HEK293 (cell line): Measurements from ENCODE around the gene HSFX3.

Source experiments
- CTCF ChIA-PET: fragments of 350-600 bp; formaldehyde crosslinking; extraction: SDS; loops from one replicate; lab custom pipeline; 2021; ENCODE audit warnings: antibody characterized with exemption; lab: Yijun Ruan, JAX
- POLR2A ChIA-PET: fragments of 300-600 bp; formaldehyde crosslinking; extraction: SDS; loops from one replicate; lab custom pipeline; 2020; ENCODE audit warnings: antibody characterized with exemption, inconsistent platforms; lab: Yijun Ruan, JAX
- H3K27ac ChIP-seq: fragments of 200-500 bp; sonication (Bioruptor generic); 2 replicates; pipeline ENCODE4 v1.5.1; 2014; ENCODE audit warnings: low read depth, low read length, control low read depth, inconsistent platforms; ENCODE audit errors: extremely low read depth
- H3K36me3 ChIP-seq, 2 experiments: fragments of 200-500 bp in 1 of 2; sonication (Bioruptor generic) in 1 of 2; 1 replicate in 1 of 2; 2 replicates in 1 of 2; pipeline ENCODE4 v1.5.1; 2014 to 2017; ENCODE audit warnings: inconsistent platforms in 2 of 2, low read length in 2 of 2; ENCODE audit not compliant: control insufficient read depth in 2 of 2, insufficient read depth in 1 of 2
- H3K4me1 ChIP-seq: fragments of 200-500 bp; sonication (Bioruptor generic); 2 replicates; pipeline ENCODE4 v1.5.1; 2014; ENCODE audit warnings: mild to moderate bottlenecking, low read length, inconsistent platforms; ENCODE audit not compliant: control insufficient read depth, insufficient read depth
- H3K4me3 ChIP-seq: 2 replicates; pipeline ENCODE4 v1.5.1; 2011; ENCODE audit warnings: low read depth, mild to moderate bottlenecking, control low read depth, low read length, moderate library complexity
- H3K9me3 ChIP-seq: fragments of 200-500 bp; sonication (Bioruptor generic); 2 replicates; pipeline ENCODE4 v1.5.1; 2014; ENCODE audit warnings: low read depth, low read length, inconsistent platforms; ENCODE audit not compliant: control insufficient read depth, insufficient read depth
- EGR2 ChIP-seq: fragments of 450-650 bp; formaldehyde crosslinking; IDR thresholded peaks from 2 replicates; pipeline ENCODE4 v1.5.1; 2016; ENCODE audit warnings: low read depth, missing biosample characterization, missing genetic modification characterization
- GLIS1 ChIP-seq: fragments of 450-650 bp; formaldehyde crosslinking; IDR thresholded peaks from 2 replicates; pipeline ENCODE4 v1.5.1; 2016; ENCODE audit warnings: missing biosample characterization, missing genetic modification characterization
- PRDM1 ChIP-seq: fragments of 450-650 bp; formaldehyde crosslinking; IDR thresholded peaks from 2 replicates; pipeline ENCODE4; 2016; ENCODE audit warnings: missing biosample characterization, missing genetic modification characterization
- SCRT2 ChIP-seq: fragments of 450-650 bp; formaldehyde crosslinking; IDR thresholded peaks from 2 replicates; pipeline ENCODE4 v1.5.1; 2016; ENCODE audit warnings: missing biosample characterization, missing genetic modification characterization
- YY2 ChIP-seq: fragments of 450-650 bp; formaldehyde crosslinking; IDR thresholded peaks from 2 replicates; pipeline ENCODE4 v1.5.1; 2016; ENCODE audit warnings: missing biosample characterization, missing genetic modification characterization
- ZNF341 ChIP-seq: fragments of 450-650 bp; formaldehyde crosslinking; IDR thresholded peaks from 2 replicates; pipeline ENCODE4; 2016; ENCODE audit warnings: low read depth, missing biosample characterization, missing genetic modification characterization
- ZNF366 ChIP-seq: fragments of 450-650 bp; formaldehyde crosslinking; conservative IDR thresholded peaks from 2 replicates; pipeline ENCODE4 v1.5.1; 2016; ENCODE audit warnings: missing biosample characterization, missing genetic modification characterization
- ZNF48 ChIP-seq: fragments of 450-650 bp; formaldehyde crosslinking; IDR thresholded peaks from 2 replicates; pipeline ENCODE4 v1.5.1; 2016; ENCODE audit warnings: missing biosample characterization, missing genetic modification characterization
- ZNF585B ChIP-seq: fragments of 450-650 bp; formaldehyde crosslinking; IDR thresholded peaks from 2 replicates; pipeline ENCODE4 v1.5.1; 2016; ENCODE audit warnings: missing biosample characterization, missing genetic modification characterization
- ZNF76 ChIP-seq: fragments of 450-650 bp; formaldehyde crosslinking; IDR thresholded peaks from 2 replicates; pipeline ENCODE4; 2016; ENCODE audit warnings: low read depth, missing biosample characterization, missing genetic modification characterization, borderline replicate concordance
- TF ChIP-seq, protein P1 (sequence below): fragments of 450-650 bp; formaldehyde crosslinking; IDR thresholded peaks from 2 replicates; pipeline ENCODE4 v1.5.1; 2016; ENCODE audit warnings: missing biosample characterization, missing genetic modification characterization
- TF ChIP-seq, protein P2 (sequence below): fragments of 450-650 bp; formaldehyde crosslinking; IDR thresholded peaks from 2 replicates; pipeline ENCODE4 v1.5.1; 2017; ENCODE audit warnings: missing biosample characterization, missing genetic modification characterization
- TF ChIP-seq, protein P3 (sequence below): fragments of 450-650 bp; formaldehyde crosslinking; IDR thresholded peaks from 2 replicates; pipeline ENCODE4 v1.5.1; 2016; ENCODE audit warnings: missing biosample characterization, missing genetic modification characterization
- TF ChIP-seq, protein P4 (sequence below): IDR thresholded peaks from 2 replicates; pipeline ENCODE4 v1.6.1; 2011; ENCODE audit warnings: mild to moderate bottlenecking, low read depth, low read length, borderline replicate concordance
- TF ChIP-seq, protein P5 (sequence below): fragments of 450-650 bp; formaldehyde crosslinking; IDR thresholded peaks from 2 replicates; pipeline ENCODE4 v1.5.1; 2016; ENCODE audit warnings: missing biosample characterization, missing genetic modification characterization
- TF ChIP-seq, protein P6 (sequence below): fragments of 450-650 bp; formaldehyde crosslinking; IDR thresholded peaks from 2 replicates; pipeline ENCODE4 v1.5.1; 2016; ENCODE audit warnings: missing biosample characterization, missing genetic modification characterization

HSFX3 gene

DNA sequence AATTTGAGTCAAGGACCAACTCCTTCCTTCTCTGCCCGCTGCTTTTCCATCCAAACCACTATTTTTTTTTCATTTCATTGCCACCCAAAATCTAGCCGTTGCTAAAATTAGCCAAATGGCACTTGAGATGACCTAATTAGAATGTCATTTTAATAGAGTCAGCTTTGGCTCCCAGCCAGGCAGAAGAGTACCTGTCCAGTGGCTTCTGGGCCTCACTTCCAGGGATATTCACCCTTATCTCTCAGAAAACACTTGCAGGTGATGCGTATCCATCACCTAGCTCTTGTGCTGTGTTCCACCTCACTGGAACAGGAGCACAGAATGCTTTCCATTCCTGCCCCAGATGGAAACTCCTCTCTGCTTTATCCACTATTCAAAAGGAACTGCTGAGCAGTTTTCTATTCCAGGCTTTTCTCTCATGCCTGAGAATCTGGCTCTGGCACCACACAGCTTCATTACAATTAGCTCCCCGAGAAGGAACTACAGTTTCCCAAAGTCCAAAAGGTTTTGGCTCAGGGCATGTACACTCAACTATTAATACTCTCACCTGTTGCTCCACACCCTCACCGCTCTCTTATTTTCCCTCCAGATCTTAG, 19.1 kb upstream of the HSFX3 start:
- Histone ChIP-seq H3K9me3 (no peaks in the 10 kb centered on the region), H3K36me3 (no peaks in the 10 kb centered on the region), H3K27ac (0 out of 2 replicates have a peak overlapping the region, but pooled peaks have one; percentile 13), H3K4me1 (peaks cover 16% of the 10 kb centered on the region), H3K4me3 (no peak overlapping the region)
- POLR2A ChIA-PET = no interaction called here
- TF ChIP-seq YY2 (tag by site-specific recombination) = no peak
- no peak for TF ChIP-seq GLIS1 (tag by site-specific recombination)
- TF ChIP-seq ZNF366 (tag by site-specific recombination) = peak; percentile 32; the same call in 1 of the 2 replicates
- TF ChIP-seq, protein P1, sequence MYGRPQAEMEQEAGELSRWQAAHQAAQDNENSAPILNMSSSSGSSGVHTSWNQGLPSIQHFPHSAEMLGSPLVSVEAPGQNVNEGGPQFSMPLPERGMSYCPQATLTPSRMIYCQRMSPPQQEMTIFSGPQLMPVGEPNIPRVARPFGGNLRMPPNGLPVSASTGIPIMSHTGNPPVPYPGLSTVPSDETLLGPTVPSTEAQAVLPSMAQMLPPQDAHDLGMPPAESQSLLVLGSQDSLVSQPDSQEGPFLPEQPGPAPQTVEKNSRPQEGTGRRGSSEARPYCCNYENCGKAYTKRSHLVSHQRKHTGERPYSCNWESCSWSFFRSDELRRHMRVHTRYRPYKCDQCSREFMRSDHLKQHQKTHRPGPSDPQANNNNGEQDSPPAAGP = no peak
- TF ChIP-seq SCRT2 (tag by site-specific recombination) = peak; percentile 70
- no peak for TF ChIP-seq ZNF48 (tag by site-specific recombination)
- TF ChIP-seq, protein P2, sequence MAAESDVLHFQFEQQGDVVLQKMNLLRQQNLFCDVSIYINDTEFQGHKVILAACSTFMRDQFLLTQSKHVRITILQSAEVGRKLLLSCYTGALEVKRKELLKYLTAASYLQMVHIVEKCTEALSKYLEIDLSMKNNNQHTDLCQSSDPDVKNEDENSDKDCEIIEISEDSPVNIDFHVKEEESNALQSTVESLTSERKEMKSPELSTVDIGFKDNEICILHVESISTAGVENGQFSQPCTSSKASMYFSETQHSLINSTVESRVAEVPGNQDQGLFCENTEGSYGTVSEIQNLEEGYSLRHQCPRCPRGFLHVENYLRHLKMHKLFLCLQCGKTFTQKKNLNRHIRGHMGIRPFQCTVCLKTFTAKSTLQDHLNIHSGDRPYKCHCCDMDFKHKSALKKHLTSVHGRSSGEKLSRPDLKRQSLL (tag by site-specific recombination) = no peak
- TF ChIP-seq, protein P3, sequence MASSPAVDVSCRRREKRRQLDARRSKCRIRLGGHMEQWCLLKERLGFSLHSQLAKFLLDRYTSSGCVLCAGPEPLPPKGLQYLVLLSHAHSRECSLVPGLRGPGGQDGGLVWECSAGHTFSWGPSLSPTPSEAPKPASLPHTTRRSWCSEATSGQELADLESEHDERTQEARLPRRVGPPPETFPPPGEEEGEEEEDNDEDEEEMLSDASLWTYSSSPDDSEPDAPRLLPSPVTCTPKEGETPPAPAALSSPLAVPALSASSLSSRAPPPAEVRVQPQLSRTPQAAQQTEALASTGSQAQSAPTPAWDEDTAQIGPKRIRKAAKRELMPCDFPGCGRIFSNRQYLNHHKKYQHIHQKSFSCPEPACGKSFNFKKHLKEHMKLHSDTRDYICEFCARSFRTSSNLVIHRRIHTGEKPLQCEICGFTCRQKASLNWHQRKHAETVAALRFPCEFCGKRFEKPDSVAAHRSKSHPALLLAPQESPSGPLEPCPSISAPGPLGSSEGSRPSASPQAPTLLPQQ (tag by site-specific recombination) = no peak
- TF ChIP-seq, protein P4, sequence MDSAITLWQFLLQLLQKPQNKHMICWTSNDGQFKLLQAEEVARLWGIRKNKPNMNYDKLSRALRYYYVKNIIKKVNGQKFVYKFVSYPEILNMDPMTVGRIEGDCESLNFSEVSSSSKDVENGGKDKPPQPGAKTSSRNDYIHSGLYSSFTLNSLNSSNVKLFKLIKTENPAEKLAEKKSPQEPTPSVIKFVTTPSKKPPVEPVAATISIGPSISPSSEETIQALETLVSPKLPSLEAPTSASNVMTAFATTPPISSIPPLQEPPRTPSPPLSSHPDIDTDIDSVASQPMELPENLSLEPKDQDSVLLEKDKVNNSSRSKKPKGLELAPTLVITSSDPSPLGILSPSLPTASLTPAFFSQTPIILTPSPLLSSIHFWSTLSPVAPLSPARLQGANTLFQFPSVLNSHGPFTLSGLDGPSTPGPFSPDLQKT = no peak
- no peak for TF ChIP-seq ZNF76 (tag by site-specific recombination)
- TF ChIP-seq, protein P5, sequence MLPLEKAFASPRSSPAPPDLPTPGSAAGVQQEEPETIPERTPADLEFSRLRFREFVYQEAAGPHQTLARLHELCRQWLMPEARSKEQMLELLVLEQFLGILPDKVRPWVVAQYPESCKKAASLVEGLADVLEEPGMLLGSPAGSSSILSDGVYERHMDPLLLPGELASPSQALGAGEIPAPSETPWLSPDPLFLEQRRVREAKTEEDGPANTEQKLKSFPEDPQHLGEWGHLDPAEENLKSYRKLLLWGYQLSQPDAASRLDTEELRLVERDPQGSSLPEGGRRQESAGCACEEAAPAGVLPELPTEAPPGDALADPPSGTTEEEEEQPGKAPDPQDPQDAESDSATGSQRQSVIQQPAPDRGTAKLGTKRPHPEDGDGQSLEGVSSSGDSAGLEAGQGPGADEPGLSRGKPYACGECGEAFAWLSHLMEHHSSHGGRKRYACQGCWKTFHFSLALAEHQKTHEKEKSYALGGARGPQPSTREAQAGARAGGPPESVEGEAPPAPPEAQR (tag by site-specific recombination) = no peak
- no peak for TF ChIP-seq PRDM1 (tag by site-specific recombination)
- TF ChIP-seq EGR2 (tag by site-specific recombination) = no peak
- CTCF ChIA-PET = interaction anchor here (1.0 kb wide), 1 partner anchor 41 kb away, joined by 3 read pairs; no protein-coding TSS in a partner anchor

DNA sequence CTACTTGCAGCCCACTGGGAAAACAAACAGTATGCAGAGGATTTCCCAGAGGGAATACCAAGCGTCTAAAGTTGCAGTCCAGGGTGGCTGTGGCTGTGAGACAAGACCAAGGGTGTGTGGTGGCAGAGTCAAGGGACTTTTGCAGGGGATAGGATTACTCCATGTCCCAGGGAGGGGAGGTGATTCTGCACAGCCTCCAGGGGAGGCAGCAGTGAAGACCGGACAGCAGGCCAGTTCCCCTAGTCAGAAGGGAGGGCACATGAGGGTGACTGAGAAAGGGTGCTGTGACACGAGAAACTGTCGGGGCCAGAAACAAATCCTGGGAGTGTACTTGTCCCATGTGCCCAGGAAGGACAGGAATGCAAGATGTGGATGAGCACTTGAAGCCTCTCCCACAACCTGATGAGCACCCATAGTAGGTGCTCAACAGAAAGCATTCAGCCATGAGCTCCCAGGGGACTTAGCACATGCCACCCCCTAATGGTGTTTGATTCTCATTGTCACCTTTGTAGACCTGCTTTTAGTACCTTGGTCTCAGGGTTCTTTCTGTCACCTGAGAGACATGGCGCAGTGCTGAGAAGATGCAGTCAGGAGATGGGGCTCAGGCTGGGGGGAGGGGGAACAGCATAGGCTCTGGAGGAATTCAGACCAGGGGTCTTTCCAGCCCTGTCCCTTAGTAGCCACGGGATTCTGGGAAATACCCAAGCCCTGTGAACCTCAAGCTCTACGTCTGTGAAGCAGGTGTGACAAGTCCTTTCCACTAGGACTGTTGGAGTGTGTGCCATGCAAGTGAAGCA, 18.1 kb upstream of the HSFX3 start:
- Histone ChIP-seq H3K36me3 (no peaks in the 10 kb centered on the region), H3K4me1 (peaks cover 16% of the 10 kb centered on the region), H3K27ac (no peak overlapping the region), H3K4me3 (no peak overlapping the region), H3K9me3 (no peaks in the 10 kb centered on the region)
- TF ChIP-seq ZNF585B = no peak
- peak; percentile 58 for TF ChIP-seq GLIS1 (tag by site-specific recombination)
- peak; percentile 34; the same call in 1 of the 2 replicates for TF ChIP-seq ZNF341 (tag by site-specific recombination)
- TF ChIP-seq, protein P6, sequence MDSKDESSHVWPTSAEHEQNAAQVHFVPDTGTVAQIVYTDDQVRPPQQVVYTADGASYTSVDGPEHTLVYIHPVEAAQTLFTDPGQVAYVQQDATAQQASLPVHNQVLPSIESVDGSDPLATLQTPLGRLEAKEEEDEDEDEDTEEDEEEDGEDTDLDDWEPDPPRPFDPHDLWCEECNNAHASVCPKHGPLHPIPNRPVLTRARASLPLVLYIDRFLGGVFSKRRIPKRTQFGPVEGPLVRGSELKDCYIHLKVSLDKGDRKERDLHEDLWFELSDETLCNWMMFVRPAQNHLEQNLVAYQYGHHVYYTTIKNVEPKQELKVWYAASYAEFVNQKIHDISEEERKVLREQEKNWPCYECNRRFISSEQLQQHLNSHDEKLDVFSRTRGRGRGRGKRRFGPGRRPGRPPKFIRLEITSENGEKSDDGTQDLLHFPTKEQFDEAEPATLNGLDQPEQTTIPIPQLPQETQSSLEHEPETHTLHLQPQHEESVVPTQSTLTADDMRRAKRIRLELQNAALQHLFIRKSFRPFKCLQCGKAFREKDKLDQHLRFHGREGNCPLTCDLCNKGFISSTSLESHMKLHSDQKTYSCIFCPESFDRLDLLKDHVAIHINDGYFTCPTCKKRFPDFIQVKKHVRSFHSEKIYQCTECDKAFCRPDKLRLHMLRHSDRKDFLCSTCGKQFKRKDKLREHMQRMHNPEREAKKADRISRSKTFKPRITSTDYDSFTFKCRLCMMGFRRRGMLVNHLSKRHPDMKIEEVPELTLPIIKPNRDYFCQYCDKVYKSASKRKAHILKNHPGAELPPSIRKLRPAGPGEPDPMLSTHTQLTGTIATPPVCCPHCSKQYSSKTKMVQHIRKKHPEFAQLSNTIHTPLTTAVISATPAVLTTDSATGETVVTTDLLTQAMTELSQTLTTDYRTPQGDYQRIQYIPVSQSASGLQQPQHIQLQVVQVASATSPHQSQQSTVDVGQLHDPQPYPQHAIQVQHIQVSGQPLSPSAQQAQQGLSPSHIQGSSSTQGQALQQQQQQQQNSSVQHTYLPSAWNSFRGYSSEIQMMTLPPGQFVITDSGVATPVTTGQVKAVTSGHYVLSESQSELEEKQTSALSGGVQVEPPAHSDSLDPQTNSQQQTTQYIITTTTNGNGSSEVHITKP (tag by site-specific recombination) = peak; percentile 40
- ChIA-PET CTCF (interaction anchor here (1.0 kb wide), 1 partner anchor 40 kb away, joined by 3 read pairs; no protein-coding TSS in a partner anchor), POLR2A (no interaction called here)
